Ectodermal cell (in vitro differentiated cells): ENCODE data around the gene SLIT2.

Experiments used
- H3K27ac ChIP-seq: 2 replicates; pipeline ENCODE4 v1.7.0; 2013; ENCODE audit warnings: mild to moderate bottlenecking, low read depth, low read length; ENCODE audit not compliant: insufficient read depth, poor library complexity, severe bottlenecking
- H3K27me3 ChIP-seq: 2 replicates; pipeline ENCODE4 v1.7.0; 2013; ENCODE audit warnings: mild to moderate bottlenecking, low read length; ENCODE audit not compliant: insufficient read depth, control insufficient read depth, poor library complexity, severe bottlenecking
- H3K36me3 ChIP-seq: one replicate; pipeline ENCODE4 v1.7.0; 2013; ENCODE audit warnings: low read length; ENCODE audit not compliant: control insufficient read depth, insufficient read depth
- H3K4me1 ChIP-seq: one replicate; pipeline ENCODE4 v1.7.0; 2013; ENCODE audit warnings: low read length; ENCODE audit not compliant: control insufficient read depth, insufficient read depth
- H3K4me3 ChIP-seq: 2 replicates; pipeline ENCODE4 v1.7.0; 2013; ENCODE audit warnings: low read depth, low read length, control low read depth; ENCODE audit not compliant: insufficient read depth
- H3K9me3 ChIP-seq: 2 replicates; pipeline ENCODE4 v1.7.0; 2013; ENCODE audit warnings: mild to moderate bottlenecking, low read length, moderate library complexity; ENCODE audit not compliant: control insufficient read depth
- WGBS, 2 experiments: methylation state at CpG; one replicate each; pipeline ENCODE4 v1.1.7; 2013; ENCODE audit warnings: missing lambda C conversion rate in 2 of 2; 5-methylcytosine and 5-hydroxymethylcytosine counted together

SLIT2 gene

GRCh38 chr4:20279381-20279780, 27.7 kb downstream of the SLIT2 start:
- Histone ChIP-seq H3K27me3 (no peaks in the 10 kb centered on the region), H3K36me3 (no peaks in the 10 kb centered on the region), H3K27ac (no peak overlapping the region), H3K4me1 (peaks cover 10% of the 10 kb centered on the region), H3K4me3 (no peak overlapping the region), H3K9me3 (no peaks in the 10 kb centered on the region)
- 96 to 100% methylated on average over 1 of the region's 1 CpG for whole genome bisulfite sequencing, 2 experiments

GRCh38 chr4:20281453-20281852, 29.7 kb downstream of the SLIT2 start:
- H3K27me3 ChIP-seq, result no peaks in the 10 kb centered on the region
- no peak overlapping the region for H3K27ac ChIP-seq
- H3K4me1 ChIP-seq, result peaks cover 10% of the 10 kb centered on the region
- no peaks in the 10 kb centered on the region for H3K9me3 ChIP-seq
- no peaks in the 10 kb centered on the region for H3K36me3 ChIP-seq
- WGBS, 2 experiments, result 56% methylated on average over 2 of the region's 2 CpGs; no CpG with 5 or more reads in 1 of the 2 experiments
- H3K4me3 ChIP-seq, result no peak overlapping the region

- no peaks in the 10 kb centered on the region for H3K36me3 ChIP-seq
- H3K9me3 ChIP-seq, result no peaks in the 10 kb centered on the region
- H3K4me1 ChIP-seq, result peaks cover 10% of the 10 kb centered on the region
- H3K27ac ChIP-seq, result no peak overlapping the region
- WGBS, 2 experiments, result 12% methylated on average over 4 of the region's 4 CpGs
- H3K27me3 ChIP-seq, result no peaks in the 10 kb centered on the region
- H3K4me3 ChIP-seq, result no peak overlapping the region
Observed at GRCh38 chr4:20283039-20283438, 31.3 kb downstream of the SLIT2 start.

- no peaks in the 10 kb centered on the region for H3K36me3 ChIP-seq
- H3K9me3 ChIP-seq, result no peaks in the 10 kb centered on the region
- peaks cover 10% of the 10 kb centered on the region for H3K4me1 ChIP-seq
- H3K27me3 ChIP-seq, result no peaks in the 10 kb centered on the region
- no peak overlapping the region for H3K4me3 ChIP-seq
- WGBS, 2 experiments, result 100% methylated on average over 1 of the region's 1 CpG
- no peak overlapping the region for H3K27ac ChIP-seq
Observed at GRCh38 chr4:20284990-20285389, 33.3 kb downstream of the SLIT2 start.

GRCh38 chr4:20287246-20287645, 35.5 kb downstream of the SLIT2 start:
- Histone ChIP-seq H3K9me3 (no peaks in the 10 kb centered on the region), H3K27ac (no peak overlapping the region), H3K36me3 (no peaks in the 10 kb centered on the region), H3K4me3 (no peak overlapping the region), H3K4me1 (peaks cover 3% of the 10 kb centered on the region), H3K27me3 (no peaks in the 10 kb centered on the region)
- 91 to 98% methylated on average over 2 of the region's 2 CpGs for WGBS, 2 experiments

GRCh38 chr4:20288047-20288650, 36.4 kb downstream of the SLIT2 start:
- H3K27ac ChIP-seq, result no peak overlapping the region

GRCh38 chr4:20288846-20289512, 37.3 kb downstream of the SLIT2 start:
- Histone ChIP-seq H3K27ac (no peak overlapping the region), H3K36me3 (no peaks in the 10 kb centered on the region), H3K4me3 (no peak overlapping the region), H3K27me3 (no peaks in the 10 kb centered on the region), H3K4me1 (no peaks in the 10 kb centered on the region), H3K9me3 (no peaks in the 10 kb centered on the region)
- 76 to 91% methylated on average over 1 of the region's 2 CpGs for WGBS, 2 experiments

More at GRCh38 chr4:20288047-20288650, 36.4 kb downstream of the SLIT2 start:
- no peaks in the 10 kb centered on the region for H3K36me3 ChIP-seq
- no peaks in the 10 kb centered on the region for H3K27me3 ChIP-seq
- 90 to 97% methylated on average over 8 of the region's 8 CpGs for WGBS, 2 experiments
- no peaks in the 10 kb centered on the region for H3K4me1 ChIP-seq
- no peak overlapping the region for H3K4me3 ChIP-seq
- H3K9me3 ChIP-seq, result no peaks in the 10 kb centered on the region

- Histone ChIP-seq H3K36me3 (no peaks in the 10 kb centered on the region), H3K4me1 (no peaks in the 10 kb centered on the region), H3K27me3 (no peaks in the 10 kb centered on the region), H3K9me3 (no peaks in the 10 kb centered on the region), H3K4me3 (no peak overlapping the region), H3K27ac (no peak overlapping the region)
- WGBS, 2 experiments, result 91 to 92% methylated on average over 3 of the region's 3 CpGs
Observed at GRCh38 chr4:20289782-20290181, 38.1 kb downstream of the SLIT2 start.

GRCh38 chr4:20292739-20293138, 41.0 kb downstream of the SLIT2 start:
- 90 to 92% methylated on average over 2 to 3 of the region's 3 CpGs for WGBS, 2 experiments
- Histone ChIP-seq H3K9me3 (no peaks in the 10 kb centered on the region), H3K4me3 (no peak overlapping the region), H3K4me1 (no peaks in the 10 kb centered on the region), H3K27me3 (no peaks in the 10 kb centered on the region), H3K36me3 (no peaks in the 10 kb centered on the region), H3K27ac (no peak overlapping the region)

- H3K9me3 ChIP-seq, result no peaks in the 10 kb centered on the region
- H3K27me3 ChIP-seq, result no peaks in the 10 kb centered on the region
- 91 to 96% methylated on average over 2 of the region's 2 CpGs for WGBS, 2 experiments
- no peaks in the 10 kb centered on the region for H3K4me1 ChIP-seq
- no peak overlapping the region for H3K27ac ChIP-seq
- H3K4me3 ChIP-seq, result no peak overlapping the region
- no peaks in the 10 kb centered on the region for H3K36me3 ChIP-seq
Observed at GRCh38 chr4:20297261-20297660, 45.6 kb downstream of the SLIT2 start.
